Measurements from ENCODE around the gene SCAPER. TPM values are rescaled to one million over a fixed set of nuclear protein-coding genes. Genes with fewer than 3 reads are reported as not detected.

The SCAPER gene
- total and polyA plus RNA-seq, 8 donors, result 3.0 to 23.8 (median 14.2) TPM

DNA sequence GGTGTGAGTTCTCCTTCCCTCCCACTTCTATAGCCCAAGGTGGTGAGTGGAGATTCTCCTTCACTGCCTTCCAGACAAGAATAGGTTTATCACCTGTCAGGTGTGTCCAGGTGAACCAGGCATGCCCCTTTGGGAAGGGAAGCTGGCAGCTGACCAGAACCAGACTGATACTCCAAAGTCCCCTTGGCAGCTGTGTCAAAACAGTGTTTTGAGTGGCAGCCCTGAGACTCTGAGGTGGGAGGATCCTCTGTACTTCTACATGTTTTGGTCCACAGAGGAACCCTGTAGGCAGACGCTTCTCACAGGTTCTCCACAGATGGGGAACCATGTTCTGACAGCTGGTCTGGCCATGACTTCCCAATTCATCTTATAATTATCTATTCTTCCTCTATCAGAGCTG, 538.4 kb downstream of the SCAPER start:
- Histone ChIP-seq H3K27me3 (no peaks in the 10 kb centered on the region), H3K4me3 (no peak overlapping the region), H3K36me3 (no peaks in the 10 kb centered on the region), H3K4me1 (no peaks in the 10 kb centered on the region), H3K27ac (no peak overlapping the region), H3K9me3 (no peaks in the 10 kb centered on the region)
- no peak for FAIRE-seq
- no peak for DNase-seq
- 90 to 95% methylated on average over 1 of the region's 1 CpG for WGBS, 2 donors
- no peak for TF ChIP-seq CTCF (IDR thresholded peaks at IDR 0.05)
- ATAC-seq, result peak in 3 of 4 donors; percentile 25 to 43 (median 40)
- intact Hi-C loops (cut with DNase I), result no loop called here

- FAIRE-seq (no peak), DNase-seq (no peak), ATAC-seq (no peak)
- Histone ChIP-seq H3K27ac (no peak overlapping the region), H3K4me3 (no peak overlapping the region), H3K4me1 (no peaks in the 10 kb centered on the region), H3K9me3 (no peaks in the 10 kb centered on the region), H3K27me3 (no peaks in the 10 kb centered on the region), H3K36me3 (no peaks in the 10 kb centered on the region)
- 45 to 48% methylated on average over 2 of the region's 2 CpGs for WGBS, 2 donors
- no peak for TF ChIP-seq CTCF (IDR thresholded peaks at IDR 0.05)
- intact Hi-C loops (cut with DNase I), result no loop called here
Observed at GRCh38 chr15:76363251-76363650, 541.9 kb downstream of the SCAPER start.

- Histone ChIP-seq H3K4me1 (no peaks in the 10 kb centered on the region), H3K27ac (no peak overlapping the region), H3K36me3 (no peaks in the 10 kb centered on the region), H3K9me3 (no peaks in the 10 kb centered on the region), H3K27me3 (no peaks in the 10 kb centered on the region), H3K4me3 (no peak overlapping the region)
- TF ChIP-seq CTCF (IDR thresholded peaks at IDR 0.05), result no peak
- DNase-seq, result no peak
- intact Hi-C loops (cut with DNase I), result no loop called here
- 93 to 99% methylated on average over 3 of the region's 3 CpGs for WGBS, 2 donors
- ATAC-seq, result no peak
- no peak for FAIRE-seq
Observed at GRCh38 chr15:76360416-76360815, 544.7 kb downstream of the SCAPER start.

DNA sequence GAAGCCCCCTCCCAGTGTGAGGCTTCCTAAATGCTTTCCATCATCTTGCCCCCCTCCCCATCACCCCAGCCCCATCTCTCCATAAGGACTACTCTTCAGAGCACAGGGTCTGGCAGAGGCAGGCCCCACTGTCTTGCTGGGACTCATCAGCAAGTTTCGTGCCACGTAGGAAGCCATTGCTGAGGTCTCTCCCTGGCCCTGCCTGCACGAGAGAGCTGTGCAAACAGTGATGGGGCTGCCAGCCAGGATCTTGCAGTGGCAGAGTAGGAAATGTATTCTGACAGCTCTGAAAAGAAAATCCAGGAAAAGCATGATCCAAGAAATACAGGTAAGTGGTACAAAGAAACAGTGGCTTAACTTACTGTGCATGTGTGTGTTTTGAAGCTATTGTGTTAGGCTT, 546.0 kb downstream of the SCAPER start:
- no peak for FAIRE-seq
- Histone ChIP-seq H3K27me3 (no peaks in the 10 kb centered on the region), H3K27ac (no peak overlapping the region), H3K36me3 (no peaks in the 10 kb centered on the region), H3K9me3 (no peaks in the 10 kb centered on the region), H3K4me3 (no peak overlapping the region), H3K4me1 (no peaks in the 10 kb centered on the region)
- WGBS, 2 donors, result 35 to 54% methylated on average over 3 of the region's 3 CpGs
- intact Hi-C loops (cut with DNase I), result no loop called here
- ATAC-seq, result peak in 1 of 4 donors; percentile 57
- TF ChIP-seq CTCF (IDR thresholded peaks at IDR 0.05), result no peak
- DNase-seq, result no peak

GRCh38 chr15:76358453-76358852, 546.7 kb downstream of the SCAPER start:
- intact Hi-C loops (cut with DNase I), result no loop called here
- no peak for DNase-seq
- Histone ChIP-seq H3K27me3 (no peaks in the 10 kb centered on the region), H3K4me1 (no peaks in the 10 kb centered on the region), H3K9me3 (no peaks in the 10 kb centered on the region), H3K4me3 (no peak overlapping the region), H3K27ac (no peak overlapping the region), H3K36me3 (no peaks in the 10 kb centered on the region)
- FAIRE-seq, result no peak
- ATAC-seq, result no peak
- no peak for TF ChIP-seq CTCF (IDR thresholded peaks at IDR 0.05)
- WGBS, 2 donors, result 94 to 95% methylated on average over 3 of the region's 3 CpGs
